GM21447 (cell line): ENCODE measurements around the gene KDM4B.

ENCODE experiments used
- ATAC-seq: cut with Tn5 transposase; IDR thresholded peaks from one replicate; pipeline ENCODE4 v1.9.1; 2021; ENCODE audit not compliant: unreplicated experiment

Gene KDM4B

DNA sequence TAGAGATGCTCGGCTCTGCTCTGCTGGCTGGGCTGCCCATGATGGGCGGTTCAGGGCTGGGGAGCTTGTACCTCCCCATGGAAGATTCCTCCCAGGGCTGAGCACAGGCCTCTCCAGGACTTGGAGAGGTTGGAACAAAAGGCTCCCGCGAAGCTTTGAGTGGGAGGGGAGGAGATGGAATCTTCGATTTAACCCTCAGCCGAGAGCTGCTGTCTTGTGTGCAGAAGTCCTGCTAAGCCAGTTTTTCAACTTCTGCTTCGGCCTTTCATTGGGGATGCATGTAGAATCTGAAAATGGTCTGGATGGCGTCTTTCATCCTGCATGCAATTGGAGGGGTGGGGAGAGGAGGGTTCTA is 163.3 kb downstream of the KDM4B start:
- no peak for ATAC-seq

DNA sequence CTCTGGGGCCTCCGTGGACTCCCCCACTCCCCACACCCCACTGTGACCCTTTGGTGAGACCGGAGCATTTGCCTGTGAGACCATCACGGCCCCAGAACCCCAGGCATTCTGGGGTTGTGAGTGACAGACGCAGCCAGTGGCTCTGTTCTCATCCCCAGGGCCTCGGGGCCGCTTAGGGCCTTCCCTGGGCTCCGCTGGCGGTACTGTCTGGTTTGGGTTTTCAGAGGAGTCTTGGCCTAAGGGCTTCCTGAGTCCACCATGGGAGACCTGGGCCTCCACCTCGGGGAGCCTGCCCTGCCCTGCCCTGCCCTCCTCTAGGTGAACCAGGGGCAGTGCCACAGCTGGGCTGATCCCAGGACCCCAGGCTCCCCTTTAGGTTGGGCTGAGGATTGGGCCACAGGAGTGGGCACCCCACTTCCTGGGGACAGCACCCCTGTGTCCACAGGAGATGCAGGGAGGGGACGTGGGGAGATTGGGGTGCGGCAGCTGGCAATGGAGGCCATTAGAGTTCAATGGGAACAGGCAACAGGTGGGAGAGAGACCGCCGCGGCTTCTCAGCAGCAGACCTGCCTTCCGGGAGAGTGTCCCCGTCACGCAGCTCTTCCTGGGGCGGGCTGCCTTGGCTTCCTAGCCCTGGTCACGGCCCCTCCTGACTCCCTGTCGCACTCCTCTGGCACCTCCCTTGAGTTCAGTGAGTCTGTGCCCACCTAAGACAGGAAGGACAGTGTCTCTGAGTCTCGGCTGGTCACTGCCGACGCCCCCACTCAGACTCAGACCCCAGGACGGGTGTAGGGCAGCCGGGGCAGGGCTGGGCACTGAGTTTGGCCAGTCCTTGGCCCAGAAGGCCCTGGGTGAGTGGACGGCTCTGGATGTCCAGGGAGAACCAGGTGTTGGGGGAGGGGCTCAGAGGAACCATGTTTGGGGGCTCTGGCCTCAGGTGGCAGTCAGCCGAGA is 164.1 kb downstream of the KDM4B start:
- ATAC-seq: no peak

DNA sequence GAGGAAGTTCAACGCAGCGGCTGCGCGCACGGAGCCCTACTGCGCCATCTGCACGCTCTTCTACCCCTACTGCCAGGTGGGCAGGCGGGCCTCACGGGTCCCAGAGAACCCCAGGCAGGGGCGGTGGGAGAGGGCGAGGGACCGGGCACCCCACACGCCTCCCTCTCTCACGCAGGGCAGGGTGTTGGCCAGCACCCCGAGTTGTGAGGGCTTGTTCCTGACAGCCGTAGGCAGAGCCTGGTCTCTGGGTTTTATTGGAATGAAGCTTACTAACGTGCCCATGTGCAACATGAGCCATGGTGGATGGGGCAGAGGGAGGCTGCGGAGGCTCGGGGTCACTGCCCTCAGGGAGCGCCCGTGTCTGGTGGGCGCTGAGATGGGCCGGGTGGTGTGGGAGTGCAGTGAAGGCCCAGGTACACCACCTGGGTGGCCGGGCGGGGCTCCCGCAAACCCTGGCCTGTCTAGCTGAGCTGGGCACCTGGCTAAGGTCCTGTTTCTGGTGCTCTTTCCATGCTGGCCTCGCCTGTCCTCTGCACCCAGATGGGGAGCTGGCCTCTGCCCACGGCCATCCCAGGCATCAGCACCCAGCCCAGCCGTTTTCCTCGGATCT is 165.2 kb downstream of the KDM4B start:
- ATAC-seq: no peak

DNA sequence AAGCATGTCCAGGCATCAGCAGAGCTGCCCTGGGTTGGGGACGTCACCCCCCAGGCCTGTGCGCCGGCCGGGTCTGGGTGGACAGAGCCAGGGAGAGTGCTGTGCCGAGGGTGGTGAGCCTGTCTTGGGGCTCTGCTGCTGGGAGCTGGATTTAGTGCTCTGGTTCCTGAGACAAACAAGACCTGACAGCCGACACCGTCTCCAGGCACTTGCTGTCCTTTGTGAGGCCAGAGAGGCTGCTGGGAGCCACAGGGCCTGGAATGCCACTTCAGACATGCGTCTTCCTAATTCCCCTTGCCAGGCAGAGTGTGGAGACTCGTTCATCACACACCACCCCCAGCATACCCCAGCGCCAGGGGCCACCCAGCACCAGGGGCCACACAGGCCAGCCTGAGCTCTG is 165.8 kb downstream of the KDM4B start:
- no peak for ATAC-seq

DNA sequence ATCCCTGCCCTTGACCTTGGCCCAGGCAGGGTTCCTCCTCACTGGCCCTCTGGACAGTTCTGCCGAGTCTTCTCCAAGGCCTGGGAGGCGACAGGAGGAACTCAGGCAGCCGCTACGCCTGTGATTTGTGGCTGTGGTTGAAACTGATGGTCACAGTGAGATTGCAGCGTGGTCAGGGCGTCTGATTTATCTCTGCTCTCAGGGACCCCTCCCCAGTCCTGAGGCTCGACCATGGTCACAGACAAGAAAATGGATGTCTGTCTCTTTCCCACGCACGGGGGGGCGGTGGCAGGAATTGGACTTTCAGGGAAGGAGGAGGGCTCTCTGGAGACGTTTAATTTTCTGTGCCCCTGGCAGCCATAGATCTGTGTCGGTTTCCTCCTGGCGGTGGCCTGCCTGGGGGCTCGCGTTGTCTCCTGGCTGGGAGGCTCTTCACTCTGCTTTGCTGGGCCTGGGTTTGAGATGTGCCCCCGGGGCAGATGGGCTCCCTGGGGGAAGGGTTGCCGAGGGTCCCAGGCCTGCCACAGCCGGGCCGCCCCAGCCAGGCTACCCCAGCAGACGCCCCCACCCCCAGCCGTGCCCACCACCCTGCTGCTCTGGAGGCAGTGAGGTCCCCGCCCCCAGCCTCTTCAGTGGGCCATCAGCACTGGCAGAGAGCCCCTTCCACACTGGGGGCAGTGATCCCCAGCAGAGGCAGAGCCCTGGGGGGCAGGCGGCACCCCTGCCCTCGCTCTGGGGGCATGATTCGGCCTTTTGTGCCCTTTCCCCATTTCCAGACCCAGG is 167.4 kb downstream of the KDM4B start:
- no peak for ATAC-seq

DNA sequence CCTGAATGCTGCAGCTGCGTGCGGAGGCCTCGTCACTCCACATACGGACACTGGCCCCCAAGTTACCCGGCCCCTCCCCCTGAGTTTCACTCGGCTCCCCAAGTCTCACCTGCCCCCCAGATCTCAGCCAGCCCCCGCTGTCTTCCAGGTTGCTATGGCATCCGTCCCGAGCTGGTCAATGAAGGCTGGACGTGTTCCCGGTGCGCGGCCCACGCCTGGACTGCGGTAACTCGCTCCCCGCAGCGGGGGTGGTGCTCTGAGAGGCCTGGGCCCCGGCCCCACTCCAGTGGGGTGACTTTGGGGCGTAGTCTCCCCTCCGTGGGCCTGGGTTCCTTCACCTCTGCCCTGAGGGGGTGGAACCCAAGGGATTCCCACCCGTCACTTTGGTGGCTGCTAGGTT is 168.2 kb downstream of the KDM4B start:
- ATAC-seq: no peak

DNA sequence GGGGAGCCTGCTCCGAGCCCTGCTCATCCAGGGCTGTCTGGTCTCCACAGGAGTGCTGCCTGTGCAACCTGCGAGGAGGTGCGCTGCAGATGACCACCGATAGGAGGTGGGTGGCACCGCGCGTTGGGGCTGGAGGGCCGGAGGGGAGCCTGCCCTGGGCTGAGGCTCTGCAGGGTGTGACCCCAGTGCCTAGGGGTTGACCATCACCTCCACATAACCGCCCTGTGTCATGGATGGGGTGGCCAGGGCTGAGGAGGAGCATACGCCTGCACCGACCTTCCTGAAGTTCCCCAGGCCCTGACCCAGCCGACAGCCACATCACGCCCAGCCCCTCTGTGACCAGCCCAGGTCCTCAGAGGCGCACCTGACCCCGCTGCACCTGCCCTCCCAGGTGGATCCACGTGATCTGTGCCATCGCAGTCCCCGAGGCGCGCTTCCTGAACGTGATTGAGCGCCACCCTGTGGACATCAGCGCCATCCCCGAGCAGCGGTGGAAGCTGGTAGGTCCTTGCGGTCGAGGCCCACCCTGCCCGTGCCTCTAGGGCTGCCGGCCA is 168.7 kb downstream of the KDM4B start:
- no peak for ATAC-seq

DNA sequence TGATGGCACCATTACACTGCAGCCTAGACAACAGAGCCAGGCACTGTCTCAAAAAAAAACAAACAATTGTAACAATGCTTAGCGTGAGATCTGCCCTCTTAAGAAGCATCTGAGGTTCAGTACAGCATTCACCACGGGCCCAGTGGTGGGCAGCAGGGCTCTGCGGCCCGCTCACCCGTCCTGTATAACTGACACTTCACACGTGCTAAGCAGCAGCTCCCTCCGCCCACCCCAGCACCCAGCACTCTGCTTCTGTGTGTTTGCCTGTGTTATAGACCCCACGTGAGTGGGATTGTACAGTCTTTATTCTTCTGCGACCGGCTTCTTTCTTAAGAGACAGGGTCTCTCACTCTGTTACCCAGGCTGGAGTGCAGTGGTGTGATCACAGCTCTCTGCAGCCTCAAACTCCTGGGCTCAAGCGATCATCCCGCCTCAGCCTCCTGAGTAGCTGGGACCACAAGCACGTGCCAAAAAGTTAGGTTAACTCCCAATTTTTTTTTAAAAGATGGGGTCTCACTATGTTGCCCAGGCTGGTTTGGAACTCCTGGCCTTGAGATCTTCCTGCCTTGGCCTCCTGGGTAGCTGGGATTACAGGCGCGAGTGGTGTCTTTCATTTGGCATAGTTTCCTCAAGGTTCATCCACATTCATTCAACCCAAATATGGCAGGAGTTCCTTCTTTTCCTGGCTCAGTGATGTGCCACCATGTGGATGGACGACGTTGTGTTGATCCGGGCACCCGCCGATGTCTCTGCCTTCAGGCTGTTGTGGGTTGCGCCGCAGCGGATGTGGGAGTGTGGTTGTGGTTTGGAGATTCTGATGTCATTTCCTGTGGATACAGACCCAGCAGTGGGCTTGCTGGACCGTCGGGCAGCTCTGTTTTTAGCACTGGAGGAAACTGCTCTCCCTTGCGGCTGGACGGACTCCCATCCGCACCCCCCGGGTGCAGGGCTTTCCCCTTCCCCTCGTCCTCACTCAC is 170.0 kb downstream of the KDM4B start:
- peak; percentile 63 for ATAC-seq

DNA sequence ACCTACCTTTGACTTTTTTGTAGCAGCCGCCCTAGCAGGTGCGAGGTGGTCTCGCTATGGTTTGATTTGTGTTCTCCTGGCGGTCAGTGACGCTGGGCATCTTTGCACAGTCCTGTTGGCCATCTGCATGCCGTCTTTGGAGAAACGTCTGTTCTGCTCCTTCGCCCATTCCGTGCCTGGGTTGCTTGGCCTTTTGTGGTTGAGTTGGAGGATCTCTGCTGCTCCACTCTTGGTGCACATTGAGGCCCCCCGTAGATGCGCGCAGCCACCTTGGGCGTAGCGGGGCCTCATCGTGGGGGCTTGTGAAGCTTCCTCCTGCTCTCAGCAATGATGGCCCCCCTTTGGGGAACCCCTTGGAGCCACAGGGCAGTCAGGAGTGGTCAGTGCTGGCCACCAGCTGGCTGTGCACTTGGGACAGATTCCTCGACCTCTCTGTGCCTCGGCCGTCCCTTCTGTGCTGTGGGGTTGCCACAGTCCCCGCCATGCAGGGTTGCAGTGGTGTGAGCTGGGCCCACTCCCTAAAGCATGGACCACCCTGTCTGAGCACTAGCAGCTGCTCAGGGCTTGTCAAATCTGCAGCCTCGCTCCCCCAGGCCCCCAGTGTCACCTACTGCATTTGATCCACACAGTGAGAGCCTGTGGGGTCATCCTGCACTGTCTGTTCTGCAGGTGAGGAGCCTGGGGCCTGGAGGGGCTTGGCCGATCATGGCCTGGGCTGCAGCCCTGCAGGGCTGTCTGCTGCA is 170.8 kb downstream of the KDM4B start:
- no peak for ATAC-seq

DNA sequence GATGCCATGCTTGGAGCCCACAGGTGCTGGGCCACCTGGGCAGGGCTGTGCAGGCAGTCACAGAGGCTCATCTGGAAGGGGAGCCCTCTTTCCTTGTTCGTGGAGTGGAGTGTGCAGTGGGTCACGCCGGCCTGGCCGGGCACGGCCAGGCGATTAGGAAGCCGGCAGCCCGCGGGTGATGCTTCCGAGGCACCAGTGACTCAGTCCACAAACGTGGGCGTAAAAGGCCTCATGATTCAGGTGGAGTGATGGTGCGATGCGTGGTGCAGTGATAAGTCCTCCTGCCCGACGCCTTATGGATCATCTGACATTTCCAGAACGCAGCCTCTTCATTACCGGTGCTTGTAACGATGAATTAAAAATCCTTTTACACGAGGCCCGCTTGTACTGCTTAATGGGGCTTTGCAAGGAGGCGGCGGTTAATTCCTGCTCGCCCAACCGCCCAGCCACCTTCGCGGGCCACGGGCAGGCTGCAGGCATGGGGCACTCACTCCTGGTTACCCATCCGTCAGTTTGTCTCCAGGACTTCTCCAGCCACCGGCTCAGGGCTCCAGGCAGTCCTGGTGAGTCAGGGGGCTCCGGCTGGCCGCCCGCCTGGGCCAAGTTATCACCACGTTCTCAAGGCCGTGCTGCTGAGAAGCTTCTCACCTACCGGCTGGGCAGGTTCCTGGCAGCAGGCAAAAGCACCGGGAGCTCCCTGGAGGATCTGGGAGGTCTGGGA is 172.4 kb downstream of the KDM4B start:
- ATAC-seq: no peak

DNA sequence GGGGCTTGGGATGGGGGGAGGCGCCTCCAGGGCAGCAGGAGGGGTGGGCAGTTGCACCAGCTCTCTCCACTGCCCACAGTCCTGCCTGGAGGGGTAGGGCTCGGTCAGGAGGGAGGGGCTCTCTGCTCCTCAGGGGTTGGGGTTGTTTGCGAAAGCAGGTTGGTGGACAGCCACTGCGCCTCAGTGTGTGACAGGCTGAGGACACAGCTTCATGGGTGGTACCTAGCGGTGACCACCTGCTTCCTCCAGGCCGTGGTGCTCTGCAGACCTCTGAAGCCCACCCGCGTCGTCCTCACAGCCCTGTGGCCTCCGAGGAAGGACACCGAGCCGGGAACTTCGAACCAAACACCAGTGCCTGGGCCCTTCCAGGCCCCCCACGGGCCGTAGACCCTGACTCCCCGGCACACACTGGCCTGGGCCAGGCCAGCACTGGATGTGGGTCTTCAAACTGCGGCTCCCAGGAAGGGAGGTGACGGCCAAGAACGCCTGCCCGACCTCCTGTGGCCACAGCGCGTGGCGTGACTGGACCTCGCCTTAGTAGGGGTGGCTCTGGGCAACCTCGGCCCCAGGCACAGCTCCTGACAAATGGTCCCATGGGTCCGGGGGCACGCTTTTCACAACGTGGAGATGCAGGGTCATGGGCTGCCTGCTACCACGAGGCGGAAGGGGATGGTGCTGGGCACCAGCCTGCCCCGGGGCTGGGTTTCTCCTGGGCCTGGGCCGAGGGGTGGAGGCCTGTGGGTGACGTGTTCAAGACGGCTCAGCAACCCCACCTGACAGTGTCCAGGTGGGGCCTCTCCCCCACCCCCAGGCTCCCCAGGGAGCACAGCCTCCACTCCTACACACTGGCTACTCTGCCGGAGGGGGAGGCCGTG is 173.2 kb downstream of the KDM4B start:
- ATAC-seq: no peak

DNA sequence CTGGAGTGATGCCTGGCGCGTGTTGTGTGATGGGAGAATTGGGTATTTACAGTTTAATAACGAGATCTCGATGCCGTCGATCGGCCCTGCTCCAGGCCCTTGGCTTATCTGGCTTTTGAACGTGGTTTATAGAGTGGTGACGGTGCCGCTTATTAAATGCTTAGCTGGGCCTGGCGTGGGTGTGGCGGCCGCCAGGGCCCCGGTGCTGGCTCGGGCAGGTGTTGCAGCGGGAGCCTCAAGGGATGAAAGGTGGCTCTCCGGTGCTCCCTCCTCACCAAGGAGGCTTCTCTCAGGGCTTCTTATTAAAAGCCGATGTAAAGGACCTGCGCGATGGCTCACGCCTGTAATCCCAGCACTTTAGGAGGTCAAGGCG is 173.8 kb downstream of the KDM4B start:
- ATAC-seq: no peak

DNA sequence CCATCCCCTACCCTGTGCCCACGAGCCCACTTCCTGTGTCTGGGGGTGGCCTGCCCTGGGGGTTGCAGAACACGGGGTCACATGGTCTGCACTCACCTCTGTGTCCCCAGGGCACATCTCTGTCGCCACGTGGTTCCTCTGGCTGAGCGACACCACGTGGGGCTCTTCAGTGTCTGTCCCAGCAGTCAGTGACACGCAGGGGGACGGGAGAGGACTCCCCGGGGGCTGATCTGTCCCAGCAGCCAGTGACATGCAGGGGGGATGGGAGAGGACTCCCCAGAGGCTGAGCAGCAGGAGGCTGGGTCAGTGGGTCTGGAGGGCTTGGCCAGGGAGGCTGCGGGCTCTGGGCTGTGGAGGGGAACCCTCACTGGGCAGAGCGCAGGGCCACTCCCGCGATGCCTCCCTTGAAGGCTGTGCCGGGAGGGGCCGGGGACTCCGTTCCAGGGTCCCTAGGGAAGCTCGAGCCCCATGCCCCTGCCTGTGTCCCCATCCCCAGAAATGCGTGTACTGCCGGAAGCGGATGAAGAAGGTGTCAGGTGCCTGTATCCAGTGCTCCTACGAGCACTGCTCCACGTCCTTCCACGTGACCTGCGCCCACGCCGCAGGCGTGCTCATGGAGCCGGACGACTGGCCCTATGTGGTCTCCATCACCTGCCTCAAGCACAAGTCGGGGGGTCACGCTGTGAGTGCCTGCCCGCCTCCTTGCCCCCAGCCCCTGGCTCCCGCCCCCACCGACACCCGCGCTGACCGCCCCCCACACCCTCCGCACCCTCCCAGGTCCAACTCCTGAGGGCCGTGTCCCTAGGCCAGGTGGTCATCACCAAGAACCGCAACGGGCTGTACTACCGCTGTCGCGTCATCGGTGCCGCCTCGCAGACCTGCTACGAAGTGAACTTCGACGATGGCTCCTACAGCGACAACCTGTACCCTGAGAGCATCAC is 174.8 kb downstream of the KDM4B start:
- no peak for ATAC-seq

DNA sequence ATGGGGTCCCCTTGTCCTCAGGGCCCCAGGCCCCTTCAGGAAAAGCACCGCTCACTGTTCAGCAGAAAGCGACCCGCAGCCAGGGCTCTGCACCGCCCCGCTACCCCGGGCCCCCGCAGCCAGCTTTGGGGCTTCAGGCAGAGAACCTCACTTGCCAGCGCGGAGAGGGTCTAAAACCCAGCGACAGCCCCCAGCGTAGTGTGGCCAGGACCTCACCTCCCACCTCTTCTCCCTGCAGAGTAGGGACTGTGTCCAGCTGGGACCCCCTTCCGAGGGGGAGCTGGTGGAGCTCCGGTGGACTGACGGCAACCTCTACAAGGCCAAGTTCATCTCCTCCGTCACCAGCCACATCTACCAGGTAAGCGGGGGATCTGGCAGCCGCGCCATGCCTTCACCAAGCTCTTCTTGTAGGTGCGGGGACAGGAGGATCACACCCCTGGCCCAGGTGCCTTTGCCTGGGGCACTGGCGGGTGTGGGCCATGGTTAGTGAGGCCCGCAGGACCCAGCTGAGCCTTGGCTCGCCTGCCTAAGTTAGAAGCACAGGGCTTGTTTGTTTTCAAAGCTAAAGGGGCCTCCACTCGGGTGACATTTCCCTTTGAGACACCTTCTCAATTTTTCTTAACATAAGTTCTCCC is 175.7 kb downstream of the KDM4B start:
- ATAC-seq: no peak

DNA sequence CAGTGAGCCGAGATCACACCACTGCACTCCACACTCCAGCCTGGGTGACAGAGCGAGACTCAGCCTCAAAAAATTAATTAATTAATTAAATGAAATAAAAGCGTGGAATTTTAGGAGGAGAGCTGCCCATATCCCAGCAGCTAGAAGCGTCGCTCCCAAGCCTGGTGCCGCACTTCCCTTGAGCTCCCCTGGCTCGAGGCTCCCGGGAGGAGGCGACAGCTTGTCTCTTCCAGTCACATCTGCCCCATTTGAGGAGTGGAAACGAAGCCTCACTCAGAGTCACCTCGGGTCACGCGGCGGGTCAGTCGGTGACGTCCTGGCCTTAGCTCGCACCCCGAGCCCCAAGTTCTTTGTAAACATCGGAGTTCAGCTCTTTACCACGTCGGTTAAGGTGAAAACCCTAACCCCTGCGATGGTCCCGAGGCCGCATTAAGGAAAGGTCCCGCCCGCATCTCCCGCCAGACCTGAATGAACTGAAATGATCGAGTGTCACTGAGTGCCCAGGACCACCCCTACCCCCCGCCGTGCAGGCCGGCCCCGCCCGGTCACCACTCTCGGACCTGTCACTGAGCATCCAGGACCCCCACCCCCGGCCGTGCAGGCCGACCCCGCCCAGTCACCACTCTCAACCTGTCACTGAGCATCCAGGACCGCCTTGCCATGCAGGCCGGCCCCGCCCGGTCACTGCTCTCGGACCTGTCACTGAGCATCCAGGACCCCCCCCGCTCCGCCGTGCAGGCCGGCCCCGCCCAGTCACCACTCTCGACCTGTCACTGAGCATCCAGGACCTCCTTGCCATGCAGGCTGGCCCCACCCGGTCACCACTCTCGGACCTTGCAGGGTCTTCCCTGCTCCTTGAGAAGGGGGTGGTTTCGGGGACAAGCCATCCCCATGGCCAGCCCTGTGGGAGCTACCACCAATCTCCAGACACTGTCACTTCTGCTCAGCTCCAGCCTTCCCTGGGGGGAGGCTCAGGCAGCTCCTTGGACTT is 176.9 kb downstream of the KDM4B start:
- no peak for ATAC-seq
